ENCODE measurements around the gene POMT1.

- TF ChIP-seq POLR2A (IDR thresholded peaks at IDR 0.05): no peak
- no peak for TF ChIP-seq CTCF (IDR thresholded peaks at IDR 0.05)
- TF ChIP-seq POLR2AphosphoS5 (IDR thresholded peaks at IDR 0.05; ENCODE audit: insufficient read depth in 1 of 2, low read depth in 1 of 2): no peak
Measured at GRCh38 chr9:131478911-131479310, 23.8 kb upstream of the POMT1 start.
